HL-60 (cell line): ENCODE results near the gene NCDN.

Source experiments
- GABPA ChIP-seq: IDR thresholded peaks from 2 replicates; pipeline ENCODE4 v1.6.1; 2012; ENCODE audit warnings: low read depth
- POLR2AphosphoS5 ChIP-seq: IDR thresholded peaks from 2 replicates; pipeline ENCODE4 v1.6.1; 2012; ENCODE audit warnings: low read depth
- TF ChIP-seq, protein P1 (sequence below): IDR thresholded peaks from one replicate; pipeline ENCODE4 v1.5.1; 2011; ENCODE audit warnings: low read length, control low read depth, inconsistent platforms; ENCODE audit not compliant: insufficient read depth
- TF ChIP-seq, protein P2 (sequence below): IDR thresholded peaks from 2 replicates; pipeline ENCODE4 v1.6.1; 2012; ENCODE audit warnings: low read depth; ENCODE audit not compliant: insufficient replicate concordance

DNA sequence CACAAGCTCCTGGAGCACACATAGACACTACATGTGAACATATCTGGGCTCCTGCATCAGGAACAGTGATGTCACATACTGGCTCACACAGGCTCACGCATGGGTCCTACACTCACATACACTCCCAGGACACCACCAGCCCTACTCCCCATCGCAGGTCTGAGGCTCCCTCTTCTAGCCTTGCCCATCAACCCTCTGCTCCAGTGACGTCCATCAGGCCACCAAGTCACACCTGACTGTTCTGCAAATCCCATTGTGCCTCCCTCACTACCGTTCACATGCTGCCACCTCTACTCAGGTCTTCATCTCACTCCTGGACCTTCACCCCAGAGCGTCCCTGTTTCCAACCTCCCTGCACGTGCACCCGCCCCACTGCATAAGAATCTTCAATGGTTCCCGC lies 33.6 kb downstream of the NCDN start:
- TF ChIP-seq, protein P1, sequence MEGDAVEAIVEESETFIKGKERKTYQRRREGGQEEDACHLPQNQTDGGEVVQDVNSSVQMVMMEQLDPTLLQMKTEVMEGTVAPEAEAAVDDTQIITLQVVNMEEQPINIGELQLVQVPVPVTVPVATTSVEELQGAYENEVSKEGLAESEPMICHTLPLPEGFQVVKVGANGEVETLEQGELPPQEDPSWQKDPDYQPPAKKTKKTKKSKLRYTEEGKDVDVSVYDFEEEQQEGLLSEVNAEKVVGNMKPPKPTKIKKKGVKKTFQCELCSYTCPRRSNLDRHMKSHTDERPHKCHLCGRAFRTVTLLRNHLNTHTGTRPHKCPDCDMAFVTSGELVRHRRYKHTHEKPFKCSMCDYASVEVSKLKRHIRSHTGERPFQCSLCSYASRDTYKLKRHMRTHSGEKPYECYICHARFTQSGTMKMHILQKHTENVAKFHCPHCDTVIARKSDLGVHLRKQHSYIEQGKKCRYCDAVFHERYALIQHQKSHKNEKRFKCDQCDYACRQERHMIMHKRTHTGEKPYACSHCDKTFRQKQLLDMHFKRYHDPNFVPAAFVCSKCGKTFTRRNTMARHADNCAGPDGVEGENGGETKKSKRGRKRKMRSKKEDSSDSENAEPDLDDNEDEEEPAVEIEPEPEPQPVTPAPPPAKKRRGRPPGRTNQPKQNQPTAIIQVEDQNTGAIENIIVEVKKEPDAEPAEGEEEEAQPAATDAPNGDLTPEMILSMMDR, result no peak
- TF ChIP-seq, protein P2, sequence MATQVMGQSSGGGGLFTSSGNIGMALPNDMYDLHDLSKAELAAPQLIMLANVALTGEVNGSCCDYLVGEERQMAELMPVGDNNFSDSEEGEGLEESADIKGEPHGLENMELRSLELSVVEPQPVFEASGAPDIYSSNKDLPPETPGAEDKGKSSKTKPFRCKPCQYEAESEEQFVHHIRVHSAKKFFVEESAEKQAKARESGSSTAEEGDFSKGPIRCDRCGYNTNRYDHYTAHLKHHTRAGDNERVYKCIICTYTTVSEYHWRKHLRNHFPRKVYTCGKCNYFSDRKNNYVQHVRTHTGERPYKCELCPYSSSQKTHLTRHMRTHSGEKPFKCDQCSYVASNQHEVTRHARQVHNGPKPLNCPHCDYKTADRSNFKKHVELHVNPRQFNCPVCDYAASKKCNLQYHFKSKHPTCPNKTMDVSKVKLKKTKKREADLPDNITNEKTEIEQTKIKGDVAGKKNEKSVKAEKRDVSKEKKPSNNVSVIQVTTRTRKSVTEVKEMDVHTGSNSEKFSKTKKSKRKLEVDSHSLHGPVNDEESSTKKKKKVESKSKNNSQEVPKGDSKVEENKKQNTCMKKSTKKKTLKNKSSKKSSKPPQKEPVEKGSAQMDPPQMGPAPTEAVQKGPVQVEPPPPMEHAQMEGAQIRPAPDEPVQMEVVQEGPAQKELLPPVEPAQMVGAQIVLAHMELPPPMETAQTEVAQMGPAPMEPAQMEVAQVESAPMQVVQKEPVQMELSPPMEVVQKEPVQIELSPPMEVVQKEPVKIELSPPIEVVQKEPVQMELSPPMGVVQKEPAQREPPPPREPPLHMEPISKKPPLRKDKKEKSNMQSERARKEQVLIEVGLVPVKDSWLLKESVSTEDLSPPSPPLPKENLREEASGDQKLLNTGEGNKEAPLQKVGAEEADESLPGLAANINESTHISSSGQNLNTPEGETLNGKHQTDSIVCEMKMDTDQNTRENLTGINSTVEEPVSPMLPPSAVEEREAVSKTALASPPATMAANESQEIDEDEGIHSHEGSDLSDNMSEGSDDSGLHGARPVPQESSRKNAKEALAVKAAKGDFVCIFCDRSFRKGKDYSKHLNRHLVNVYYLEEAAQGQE, result no peak
- TF ChIP-seq POLR2AphosphoS5, result no peak
- no peak for TF ChIP-seq GABPA
